Esophagus muscularis mucosa (tissue), 4 donors: ENCODE data around the gene RXFP3. TPM values are rescaled to one million over a fixed set of nuclear protein-coding genes. Genes with fewer than 3 reads are reported as not detected.
"Not testable (repeated sequence)": the region's sequence is repeated elsewhere in the genome, so short reads cannot be mapped to it uniquely, and the experiment has no call there.

Experiments used
- DNase-seq: peaks from one replicate; pipeline ENCODE4 v3.0.0-alpha.2; 2017; ENCODE audit errors: extremely low spot score
- H3K27ac ChIP-seq, 4 donors: fragments of 200-600 bp; sonication (generic); replicated peaks in 1 of 4; 1 replicate in 3 of 4; 2 replicates in 1 of 4; pipeline ENCODE4 v1.5.1; 2016 to 2019; ENCODE audit warnings: mild to moderate bottlenecking in 1 of 4
- H3K27me3 ChIP-seq, 4 donors: fragments of 200-600 bp; sonication (generic); one replicate each; pipeline versions ENCODE4 v1.5.1 to v1.6.0; 2016 to 2019
- H3K36me3 ChIP-seq, 4 donors: fragments of 200-600 bp; sonication (generic); one replicate each; pipeline ENCODE4 v1.5.1; 2016 to 2019
- H3K4me1 ChIP-seq, 4 donors: fragments of 200-600 bp; sonication (generic); one replicate each; pipeline ENCODE4 v1.5.1; 2016 to 2019
- H3K4me3 ChIP-seq, 4 donors: fragments of 200-600 bp; sonication (generic); 1 replicate in 2 of 4; 2 replicates in 2 of 4; pipeline ENCODE4 v1.5.1; 2016 to 2019; ENCODE audit warnings: mild to moderate bottlenecking in 4 of 4, moderate library complexity in 1 of 4
- H3K9me3 ChIP-seq, 4 donors: fragments of 200-600 bp; sonication (generic); 1 replicate in 3 of 4; 2 replicates in 1 of 4; pipeline ENCODE4 v1.5.1; 2016 to 2019
- EP300 ChIP-seq: sonication (generic); formaldehyde crosslinking; IDR thresholded peaks from one replicate; pipeline ENCODE4 v1.6.1; 2017; ENCODE audit warnings: antibody characterized with exemption
- POLR2A ChIP-seq: fragments of 450-650 bp; IDR thresholded peaks from one replicate; pipeline ENCODE4 v1.6.1; 2017; ENCODE audit warnings: antibody characterized with exemption, moderate library complexity, mild to moderate bottlenecking, low read depth
- POLR2AphosphoS5 ChIP-seq, 2 donors: sonication (generic); formaldehyde crosslinking; IDR thresholded peaks; one replicate each; pipeline ENCODE4 v1.6.1; 2017; ENCODE audit warnings: antibody characterized with exemption in 2 of 2
- WGBS: methylation state at CpG from one replicate; pipeline ENCODE4 v1.1.5; 2018; 5-methylcytosine and 5-hydroxymethylcytosine counted together
- intact Hi-C: fragments of 100-400 bp; cut with DNase I; formaldehyde crosslinking; loops from one replicate; pipeline ENCODE4 v1.15.1; 2023
- total RNA-seq, 4 donors: library from RNA; depleted of rRNA; stranded (reverse); fragments of >200 nt; gene quantifications; one replicate each; pipeline versions ENCODE4 v1.1.0 to v1.2.1, GENCODE V29; 2016
- TF ChIP-seq, protein P1 (sequence below), 3 experiments: fragments of 200-600 bp in 2 of 3; fragments of 450-650 bp in 1 of 3; sonication (generic) in 2 of 3; IDR thresholded peaks; one replicate each; pipeline ENCODE4 v1.5.1; 2017 to 2019; ENCODE audit warnings: antibody characterized with exemption in 3 of 3, mild to moderate bottlenecking in 2 of 3, moderate library complexity in 1 of 3

Gene RXFP3
- total RNA-seq, 4 donors from 2014 or later: not detected

GRCh38 chr5:33903118-33903517 is 33.1 kb upstream of the RXFP3 start:
- H3K4me1 ChIP-seq: no peaks in the 10 kb centered on the region
- DNase-seq: no peak
- WGBS: 83% methylated on average over 2 of the region's 2 CpGs
- no peak overlapping the region for H3K27ac ChIP-seq
- no peaks in the 10 kb centered on the region for H3K36me3 ChIP-seq
- TF ChIP-seq POLR2AphosphoS5 (IDR thresholded peaks at IDR 0.05) (no peak), POLR2A (no peak)
- no peak overlapping the region for H3K4me3 ChIP-seq
- H3K27me3 ChIP-seq: no peaks in the 10 kb centered on the region
- H3K9me3 ChIP-seq: peaks cover 0 to 26% (median 18%) of the 10 kb centered on the region in 4 donors
- intact Hi-C loops: no loop called here

- no peaks in the 10 kb centered on the region for H3K27me3 ChIP-seq
- no peaks in the 10 kb centered on the region for H3K4me1 ChIP-seq
- H3K4me3 ChIP-seq: no peak overlapping the region
- no peak for TF ChIP-seq POLR2AphosphoS5 (IDR thresholded peaks at IDR 0.05)
- TF ChIP-seq EP300: no peak
- TF ChIP-seq POLR2A: no peak
- TF ChIP-seq, protein P1, sequence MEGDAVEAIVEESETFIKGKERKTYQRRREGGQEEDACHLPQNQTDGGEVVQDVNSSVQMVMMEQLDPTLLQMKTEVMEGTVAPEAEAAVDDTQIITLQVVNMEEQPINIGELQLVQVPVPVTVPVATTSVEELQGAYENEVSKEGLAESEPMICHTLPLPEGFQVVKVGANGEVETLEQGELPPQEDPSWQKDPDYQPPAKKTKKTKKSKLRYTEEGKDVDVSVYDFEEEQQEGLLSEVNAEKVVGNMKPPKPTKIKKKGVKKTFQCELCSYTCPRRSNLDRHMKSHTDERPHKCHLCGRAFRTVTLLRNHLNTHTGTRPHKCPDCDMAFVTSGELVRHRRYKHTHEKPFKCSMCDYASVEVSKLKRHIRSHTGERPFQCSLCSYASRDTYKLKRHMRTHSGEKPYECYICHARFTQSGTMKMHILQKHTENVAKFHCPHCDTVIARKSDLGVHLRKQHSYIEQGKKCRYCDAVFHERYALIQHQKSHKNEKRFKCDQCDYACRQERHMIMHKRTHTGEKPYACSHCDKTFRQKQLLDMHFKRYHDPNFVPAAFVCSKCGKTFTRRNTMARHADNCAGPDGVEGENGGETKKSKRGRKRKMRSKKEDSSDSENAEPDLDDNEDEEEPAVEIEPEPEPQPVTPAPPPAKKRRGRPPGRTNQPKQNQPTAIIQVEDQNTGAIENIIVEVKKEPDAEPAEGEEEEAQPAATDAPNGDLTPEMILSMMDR (IDR thresholded peaks at IDR 0.05): no peak
- peaks cover 0 to 26% (median 18%) of the 10 kb centered on the region in 4 donors for H3K9me3 ChIP-seq
- intact Hi-C loops: no loop called here
- DNase-seq: no peak
- 91% methylated on average over 1 of the region's 1 CpG for WGBS
- H3K36me3 ChIP-seq: no peaks in the 10 kb centered on the region
- H3K27ac ChIP-seq: no peak overlapping the region
These were observed 30.8 kb upstream of the RXFP3 start for GRCh38 chr5:33905381-33905780.

GRCh38 chr5:33906248-33906647 is 29.9 kb upstream of the RXFP3 start:
- H3K4me3 ChIP-seq, H3K36me3 ChIP-seq, H3K4me1 ChIP-seq, DNase-seq, intact Hi-C loops, H3K27me3 ChIP-seq, H3K27ac ChIP-seq: not testable (repeated sequence)
- peaks cover 0 to 26% (median 18%) of the 10 kb centered on the region in 4 donors for H3K9me3 ChIP-seq
- WGBS: 87% methylated on average over 7 of the region's 7 CpGs

- intact Hi-C loops, H3K4me3 ChIP-seq, DNase-seq, H3K4me1 ChIP-seq, H3K27me3 ChIP-seq, H3K9me3 ChIP-seq, H3K27ac ChIP-seq, H3K36me3 ChIP-seq: not testable (repeated sequence)
- 90% methylated on average over 3 of the region's 3 CpGs for WGBS
These were observed 21.3 kb upstream of the RXFP3 start for GRCh38 chr5:33914844-33915243.

DNA sequence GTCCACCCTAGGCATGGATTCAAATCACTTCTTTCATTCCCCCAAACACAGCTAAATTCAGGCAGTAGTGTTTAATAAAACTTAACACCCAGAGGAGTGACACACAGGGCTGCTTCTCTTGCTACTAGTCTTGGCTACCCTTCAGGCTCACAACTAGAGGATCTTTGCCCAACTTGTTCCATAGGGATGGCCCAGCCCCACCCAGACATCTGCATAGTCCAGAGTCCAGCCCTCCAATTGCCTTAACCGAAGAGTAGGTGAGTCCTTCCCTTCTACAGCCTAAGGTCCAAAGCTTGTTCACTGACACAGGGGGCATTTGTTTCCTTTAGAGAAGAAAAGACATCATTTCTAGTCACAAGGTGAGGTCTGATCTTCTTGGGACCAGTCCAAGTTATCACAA is 15.2 kb upstream of the RXFP3 start:
- H3K27me3 ChIP-seq: no peaks in the 10 kb centered on the region
- peak; percentile 57 for DNase-seq
- H3K27ac ChIP-seq: no peak overlapping the region
- no peaks in the 10 kb centered on the region for H3K4me1 ChIP-seq
- no peak overlapping the region for H3K4me3 ChIP-seq
- 92% methylated on average over 1 of the region's 1 CpG for WGBS
- TF ChIP-seq POLR2AphosphoS5 (IDR thresholded peaks at IDR 0.05) (no peak), POLR2A (no peak), EP300 (no peak)
- TF ChIP-seq, protein P1 (IDR thresholded peaks at IDR 0.05): no peak
- H3K9me3 ChIP-seq: no peaks in the 10 kb centered on the region
- no peaks in the 10 kb centered on the region for H3K36me3 ChIP-seq
- intact Hi-C loops: no loop called here

DNA sequence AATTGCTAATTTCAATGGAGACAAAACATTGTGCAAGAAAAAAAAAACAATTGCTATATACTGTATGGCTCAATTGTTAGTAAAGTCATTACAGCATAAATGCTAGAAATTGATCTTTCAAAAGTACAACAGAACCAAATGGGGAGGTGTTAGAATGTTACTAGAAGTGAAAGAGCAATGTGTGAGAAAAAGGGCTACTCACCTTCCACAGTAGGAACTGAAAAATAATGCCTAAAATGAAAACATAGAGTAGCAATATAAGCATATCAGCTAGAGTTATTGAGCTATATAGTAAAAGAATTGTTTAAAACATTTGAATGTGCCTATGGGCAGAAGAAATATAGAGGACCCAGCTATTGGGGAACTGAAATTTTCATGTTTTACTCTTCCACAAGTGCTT is 10.9 kb upstream of the RXFP3 start:
- H3K4me1 ChIP-seq: no peaks in the 10 kb centered on the region
- DNase-seq: no peak
- H3K36me3 ChIP-seq: no peaks in the 10 kb centered on the region
- H3K27me3 ChIP-seq: no peaks in the 10 kb centered on the region
- TF ChIP-seq POLR2A (no peak), EP300 (no peak), POLR2AphosphoS5 (IDR thresholded peaks at IDR 0.05) (no peak)
- TF ChIP-seq, protein P1 (IDR thresholded peaks at IDR 0.05): no peak
- no peaks in the 10 kb centered on the region for H3K9me3 ChIP-seq
- intact Hi-C loops: no loop called here
- H3K27ac ChIP-seq: no peak overlapping the region
- H3K4me3 ChIP-seq: no peak overlapping the region
